Neural cell (in vitro differentiated cells): ENCODE results near the gene ACSM5. TPM values are rescaled to one million over a fixed set of nuclear protein-coding genes. Genes with fewer than 3 reads are reported as not detected.

Experiments used
- H2AFZ ChIP-seq: fragments of 200-600, 300-800 bp; sonication (generic), shearing (Covaris generic); 2 replicates; pipeline ENCODE4 v1.6.0; 2014; ENCODE audit warnings: low read depth, mild to moderate bottlenecking, antibody characterized with exemption, low read length, moderate library complexity
- H3F3A ChIP-seq: fragments of 200-600 bp; shearing (Covaris generic); 2 replicates; pipeline ENCODE4 v1.6.1; 2016; ENCODE audit warnings: mild to moderate bottlenecking, moderate library complexity, mixed read lengths, antibody characterized with exemption, low read length; ENCODE audit not compliant: insufficient read depth, poor library complexity, severe bottlenecking
- H3K27ac ChIP-seq: fragments of 200-600, 300-800 bp; sonication (generic), shearing (Covaris generic); 2 replicates; pipeline ENCODE4 v1.5.1; 2014; ENCODE audit warnings: mild to moderate bottlenecking, low read length, moderate library complexity
- H3K27me3 ChIP-seq: fragments of 300-800, 200-600 bp; sonication (generic), shearing (Covaris generic); 2 replicates; pipeline ENCODE4 v1.6.0; 2014; ENCODE audit warnings: mild to moderate bottlenecking, low read depth, low read length, moderate library complexity; ENCODE audit not compliant: insufficient read depth
- H3K36me3 ChIP-seq: fragments of 300-800, 200-600 bp; sonication (generic), shearing (Covaris generic); 2 replicates; pipeline ENCODE4 v1.5.1; 2014; ENCODE audit warnings: mild to moderate bottlenecking, antibody characterized with exemption, low read length, moderate library complexity; ENCODE audit not compliant: insufficient read depth
- H3K4me2 ChIP-seq: fragments of 300-800, 200-600 bp; sonication (generic), shearing (Covaris generic); 2 replicates; pipeline ENCODE4 v1.6.0; 2014; ENCODE audit warnings: mild to moderate bottlenecking, low read length
- H3K4me3 ChIP-seq: fragments of 300-800, 200-600 bp; sonication (generic), shearing (Covaris generic); 2 replicates; pipeline ENCODE4 v1.5.1; 2014; ENCODE audit warnings: mild to moderate bottlenecking, low read length, moderate library complexity
- H3K79me2 ChIP-seq: fragments of 200-600 bp; shearing (Covaris generic); replicated peaks from 2 replicates; pipeline ENCODE4 v1.6.0; 2014; ENCODE audit warnings: mild to moderate bottlenecking, low read length, moderate library complexity; ENCODE audit not compliant: insufficient read depth
- H3K9ac ChIP-seq: fragments of 300-800, 200-600 bp; sonication (generic), shearing (Covaris generic); 2 replicates; pipeline ENCODE4 v1.6.1; 2016; ENCODE audit warnings: mild to moderate bottlenecking, low read length, mixed read lengths
- H3K9me2 ChIP-seq: fragments of 200-600 bp; shearing (Covaris generic); 2 replicates; pipeline ENCODE4 v1.6.1; 2016; ENCODE audit warnings: mild to moderate bottlenecking, low read length, mixed read lengths; ENCODE audit not compliant: insufficient read depth
- H3K9me3 ChIP-seq: fragments of 200-600, 300-800 bp; sonication (generic), shearing (Covaris generic); 2 replicates; pipeline ENCODE4 v1.6.1; 2016; ENCODE audit warnings: mild to moderate bottlenecking, mixed run types, low read length, moderate library complexity, mixed read lengths
- H4K20me1 ChIP-seq: fragments of 200-600 bp; shearing (Covaris generic); 2 replicates; pipeline ENCODE4 v1.6.1; 2016; ENCODE audit warnings: mild to moderate bottlenecking, mixed run types; ENCODE audit not compliant: insufficient read depth
- CTCF ChIP-seq: fragments of 450-650 bp; IDR thresholded peaks from 2 replicates; pipeline ENCODE4 v1.5.1; 2014; ENCODE audit warnings: antibody characterized with exemption, mild to moderate bottlenecking, moderate library complexity; ENCODE audit not compliant: poor library complexity, severe bottlenecking
- EP300 ChIP-seq: fragments of 450-650 bp; conservative IDR thresholded peaks from 2 replicates; pipeline ENCODE4 v1.6.1; 2014; ENCODE audit warnings: antibody characterized with exemption, mild to moderate bottlenecking, moderate library complexity; ENCODE audit not compliant: poor library complexity, severe bottlenecking
- EZH2 ChIP-seq: fragments of 200-600, 300-800 bp; shearing (Covaris generic), sonication (generic); IDR thresholded peaks from 2 replicates; pipeline ENCODE4 v1.6.1; 2014; ENCODE audit warnings: antibody characterized with exemption, low read length, borderline replicate concordance, mild to moderate bottlenecking; ENCODE audit not compliant: insufficient read depth, poor library complexity, severe bottlenecking
- MXI1 ChIP-seq: fragments of 450-650 bp; conservative IDR thresholded peaks from 2 replicates; pipeline ENCODE4 v1.6.1; 2014; ENCODE audit warnings: antibody characterized with exemption, mild to moderate bottlenecking; ENCODE audit not compliant: poor library complexity, severe bottlenecking
- POLR2AphosphoS5 ChIP-seq: IDR thresholded peaks from 2 replicates; pipeline ENCODE4 v1.6.1; 2012
- RAD21 ChIP-seq: fragments of 450-650 bp; conservative IDR thresholded peaks from 2 replicates; pipeline ENCODE4 v1.6.1; 2014; ENCODE audit warnings: antibody characterized with exemption, mild to moderate bottlenecking, moderate library complexity
- SMC3 ChIP-seq: fragments of 450-650 bp; conservative IDR thresholded peaks from 2 replicates; pipeline ENCODE4 v1.6.1; 2014; ENCODE audit warnings: antibody characterized with exemption, mild to moderate bottlenecking, moderate library complexity; ENCODE audit not compliant: poor library complexity
- TAF1 ChIP-seq: IDR thresholded peaks from 2 replicates; pipeline ENCODE4 v1.6.1; 2012; ENCODE audit warnings: low read depth
- polyA plus RNA-seq: library from polyadenylated mRNA; depleted of rRNA; stranded (reverse); fragments of >200 nt; gene quantifications from 2 replicates; pipeline ENCODE4 v1.2.3, GENCODE V29; 2014
- TF ChIP-seq, protein P1 (sequence below): IDR thresholded peaks from 2 replicates; pipeline ENCODE4 v1.6.1; 2012; ENCODE audit warnings: borderline replicate concordance

ACSM5 gene
- polyA plus RNA-seq, 1 donor from 2014 or later, result not detected

- Histone ChIP-seq H3K36me3 (no peaks in the 10 kb centered on the region), H3K9me3 (no peaks in the 10 kb centered on the region), H2AFZ (no peak overlapping the region), H3K79me2 (no peaks in the 10 kb centered on the region), H3K4me2 (no peak overlapping the region), H3F3A (no peaks in the 10 kb centered on the region), H4K20me1 (no peaks in the 10 kb centered on the region), H3K9me2 (no peaks in the 10 kb centered on the region), H3K4me3 (no peak overlapping the region), H3K27me3 (no peaks in the 10 kb centered on the region), H3K9ac (no peak overlapping the region), H3K27ac (no peak overlapping the region)
- no peak for TF ChIP-seq EP300
- no peak for TF ChIP-seq CTCF
- TF ChIP-seq TAF1, result no peak
- TF ChIP-seq RAD21, result no peak
- no peak for TF ChIP-seq POLR2AphosphoS5
- TF ChIP-seq SMC3, result no peak
- TF ChIP-seq MXI1, result no peak
- no peak for TF ChIP-seq EZH2
- TF ChIP-seq, protein P1, sequence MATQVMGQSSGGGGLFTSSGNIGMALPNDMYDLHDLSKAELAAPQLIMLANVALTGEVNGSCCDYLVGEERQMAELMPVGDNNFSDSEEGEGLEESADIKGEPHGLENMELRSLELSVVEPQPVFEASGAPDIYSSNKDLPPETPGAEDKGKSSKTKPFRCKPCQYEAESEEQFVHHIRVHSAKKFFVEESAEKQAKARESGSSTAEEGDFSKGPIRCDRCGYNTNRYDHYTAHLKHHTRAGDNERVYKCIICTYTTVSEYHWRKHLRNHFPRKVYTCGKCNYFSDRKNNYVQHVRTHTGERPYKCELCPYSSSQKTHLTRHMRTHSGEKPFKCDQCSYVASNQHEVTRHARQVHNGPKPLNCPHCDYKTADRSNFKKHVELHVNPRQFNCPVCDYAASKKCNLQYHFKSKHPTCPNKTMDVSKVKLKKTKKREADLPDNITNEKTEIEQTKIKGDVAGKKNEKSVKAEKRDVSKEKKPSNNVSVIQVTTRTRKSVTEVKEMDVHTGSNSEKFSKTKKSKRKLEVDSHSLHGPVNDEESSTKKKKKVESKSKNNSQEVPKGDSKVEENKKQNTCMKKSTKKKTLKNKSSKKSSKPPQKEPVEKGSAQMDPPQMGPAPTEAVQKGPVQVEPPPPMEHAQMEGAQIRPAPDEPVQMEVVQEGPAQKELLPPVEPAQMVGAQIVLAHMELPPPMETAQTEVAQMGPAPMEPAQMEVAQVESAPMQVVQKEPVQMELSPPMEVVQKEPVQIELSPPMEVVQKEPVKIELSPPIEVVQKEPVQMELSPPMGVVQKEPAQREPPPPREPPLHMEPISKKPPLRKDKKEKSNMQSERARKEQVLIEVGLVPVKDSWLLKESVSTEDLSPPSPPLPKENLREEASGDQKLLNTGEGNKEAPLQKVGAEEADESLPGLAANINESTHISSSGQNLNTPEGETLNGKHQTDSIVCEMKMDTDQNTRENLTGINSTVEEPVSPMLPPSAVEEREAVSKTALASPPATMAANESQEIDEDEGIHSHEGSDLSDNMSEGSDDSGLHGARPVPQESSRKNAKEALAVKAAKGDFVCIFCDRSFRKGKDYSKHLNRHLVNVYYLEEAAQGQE, result no peak
These were observed 8.3 kb upstream of the ACSM5 start for GRCh38 chr16:20401066-20401465.

DNA sequence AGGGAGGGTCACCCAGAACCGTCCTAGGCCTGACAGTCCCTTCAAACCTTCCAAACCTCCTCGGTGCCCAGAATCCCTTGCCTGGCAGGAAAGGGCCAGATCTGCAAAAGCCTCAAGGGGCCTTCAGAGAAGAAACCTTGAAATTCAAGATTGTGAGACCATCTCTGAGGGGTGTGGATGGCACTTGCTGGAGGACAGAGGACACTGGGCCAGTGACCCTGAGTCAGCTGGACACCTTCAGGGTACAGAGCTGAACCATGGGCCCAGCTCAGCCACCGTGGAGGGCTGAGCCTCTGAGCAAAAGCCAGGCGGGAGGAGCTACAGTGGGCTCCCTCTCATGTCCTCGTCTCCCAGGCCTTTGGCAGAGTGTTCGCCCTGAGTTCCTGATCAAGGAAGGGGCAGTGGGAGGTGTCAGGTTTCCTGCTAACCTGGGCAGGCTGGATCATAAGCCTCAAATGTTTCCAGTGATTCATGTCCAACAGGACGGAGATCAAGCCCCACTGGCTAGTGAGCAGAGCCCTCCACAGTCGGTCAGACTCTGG is 7.8 kb upstream of the ACSM5 start:
- Histone ChIP-seq H3K27me3 (no peaks in the 10 kb centered on the region), H3K27ac (no peak overlapping the region), H3K36me3 (no peaks in the 10 kb centered on the region), H3K9ac (no peak overlapping the region), H3K4me3 (no peak overlapping the region), H3K9me2 (no peaks in the 10 kb centered on the region), H2AFZ (no peak overlapping the region), H3K4me2 (no peak overlapping the region), H3F3A (no peaks in the 10 kb centered on the region), H3K79me2 (no peaks in the 10 kb centered on the region), H3K9me3 (no peaks in the 10 kb centered on the region), H4K20me1 (no peaks in the 10 kb centered on the region)
- TF ChIP-seq EZH2, result no peak

DNA sequence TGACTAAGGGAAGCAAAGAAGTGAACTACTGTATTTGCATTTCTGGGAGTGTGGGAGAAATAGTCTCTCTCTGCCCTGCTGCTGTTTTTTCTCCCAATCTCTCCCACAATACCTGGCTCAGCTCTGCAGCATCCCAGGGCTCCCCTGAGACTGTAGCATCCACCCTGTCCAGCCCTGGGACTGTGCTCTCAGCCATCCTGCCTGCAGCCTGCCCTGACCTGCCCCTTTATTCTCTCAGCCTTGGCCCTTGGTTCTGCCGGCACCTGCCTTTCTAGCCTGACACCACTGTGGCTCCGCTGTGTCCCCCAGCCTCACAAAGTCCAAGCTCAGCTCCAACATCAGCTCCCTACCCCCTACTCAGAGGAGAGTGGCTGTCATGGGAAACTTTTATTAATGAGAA is 6.7 kb upstream of the ACSM5 start:
- H3K79me2 ChIP-seq, result no peaks in the 10 kb centered on the region
- TF ChIP-seq TAF1 (no peak), RAD21 (no peak), EP300 (no peak), MXI1 (no peak), EZH2 (no peak)
- H3K4me3 ChIP-seq, result no peak overlapping the region
- H3K9me3 ChIP-seq, result no peaks in the 10 kb centered on the region
- H2AFZ ChIP-seq, result no peak overlapping the region
- no peaks in the 10 kb centered on the region for H4K20me1 ChIP-seq
- H3K9ac ChIP-seq, result no peak overlapping the region
- no peaks in the 10 kb centered on the region for H3K36me3 ChIP-seq
- H3K9me2 ChIP-seq, result no peaks in the 10 kb centered on the region
- H3K4me2 ChIP-seq, result no peak overlapping the region
- no peak overlapping the region for H3K27ac ChIP-seq
- H3K27me3 ChIP-seq, result no peaks in the 10 kb centered on the region
- no peaks in the 10 kb centered on the region for H3F3A ChIP-seq
